ENCODE data around the gene UNC5A. TPM values are rescaled to one million over a fixed set of nuclear protein-coding genes. Genes with fewer than 3 reads are reported as not detected.

The UNC5A gene
- total RNA-seq, 1 experiment from 2014 or later: 0.06 TPM

DNA sequence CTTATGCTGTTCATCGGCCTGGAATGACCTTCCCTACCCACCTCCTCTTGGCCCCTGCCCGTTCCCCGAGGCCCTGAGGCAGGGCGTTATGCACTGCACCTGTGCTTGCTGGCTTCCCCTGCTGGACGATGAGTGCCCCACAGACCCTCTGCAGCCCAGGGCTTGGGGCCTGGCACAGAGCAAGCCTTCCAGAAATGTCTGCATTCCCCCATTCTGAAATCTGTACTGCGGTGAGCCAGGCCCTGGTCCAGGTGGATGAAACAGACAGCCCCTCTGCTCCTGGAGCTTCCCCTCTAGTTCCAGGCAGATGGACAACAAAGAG, 35.0 kb downstream of the UNC5A start:
- no peak for DNase-seq (ENCODE audit: low read depth)

DNA sequence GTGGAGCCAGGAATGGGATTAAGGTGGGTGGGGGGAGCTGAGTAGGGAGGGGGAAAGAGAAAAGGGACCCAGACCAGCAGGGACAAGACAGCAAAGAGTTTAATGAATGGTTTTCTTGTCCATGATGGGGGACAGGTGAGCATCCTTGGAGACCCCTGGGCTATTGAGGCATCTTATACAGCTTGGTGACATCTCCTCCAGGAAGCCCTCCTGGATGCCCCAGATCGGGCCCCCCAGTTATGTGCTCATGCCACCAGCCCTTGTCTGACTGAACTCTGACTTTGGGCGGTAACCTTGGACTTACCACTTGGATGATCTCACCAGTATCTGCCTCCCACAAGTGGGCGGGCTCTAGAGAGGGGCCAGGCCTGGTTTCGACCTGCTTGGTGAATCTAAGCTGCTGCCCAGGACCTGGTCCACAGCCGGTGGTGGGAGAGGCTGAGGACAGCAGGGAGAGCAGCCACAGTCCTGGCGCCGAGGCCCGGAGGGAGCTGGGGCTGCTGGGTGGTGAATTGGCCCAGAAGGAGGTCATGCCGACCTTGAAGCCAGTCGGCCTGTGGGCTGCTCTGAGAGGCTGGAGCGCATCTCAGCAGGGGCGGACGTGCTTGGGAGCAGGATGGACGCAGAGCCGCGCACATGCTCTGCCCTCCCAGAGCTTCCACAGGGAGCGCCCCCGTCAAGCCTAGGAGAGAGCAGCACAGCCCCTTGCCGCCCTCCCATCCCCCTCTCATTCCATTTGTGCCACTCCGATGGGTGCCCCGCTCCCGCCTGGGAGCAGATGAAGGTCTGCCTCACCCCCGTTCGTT, 36.2 kb downstream of the UNC5A start:
- DNase-seq (ENCODE audit: low read depth): peak; percentile 73

DNA sequence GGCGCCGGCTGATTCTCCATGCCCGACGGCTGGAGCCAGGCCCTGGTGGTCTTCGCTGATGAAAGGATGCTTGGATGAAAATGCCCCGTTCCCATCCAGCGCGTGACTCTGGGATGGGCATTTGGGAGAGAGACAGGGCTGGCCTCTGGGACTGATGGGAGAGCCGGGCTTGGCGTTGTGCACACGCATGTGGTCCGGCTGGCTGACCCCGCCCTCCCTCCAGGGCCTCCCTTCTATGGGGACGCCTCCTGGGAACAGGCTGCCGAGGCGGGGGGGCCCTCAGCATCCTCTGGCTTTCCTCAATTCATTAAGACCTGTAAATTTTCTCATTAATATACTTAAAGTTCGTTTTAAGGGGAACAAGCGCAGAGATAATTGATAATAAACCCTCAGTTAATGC, 36.8 kb downstream of the UNC5A start:
- DNase-seq (ENCODE audit: low read depth): no peak

DNA sequence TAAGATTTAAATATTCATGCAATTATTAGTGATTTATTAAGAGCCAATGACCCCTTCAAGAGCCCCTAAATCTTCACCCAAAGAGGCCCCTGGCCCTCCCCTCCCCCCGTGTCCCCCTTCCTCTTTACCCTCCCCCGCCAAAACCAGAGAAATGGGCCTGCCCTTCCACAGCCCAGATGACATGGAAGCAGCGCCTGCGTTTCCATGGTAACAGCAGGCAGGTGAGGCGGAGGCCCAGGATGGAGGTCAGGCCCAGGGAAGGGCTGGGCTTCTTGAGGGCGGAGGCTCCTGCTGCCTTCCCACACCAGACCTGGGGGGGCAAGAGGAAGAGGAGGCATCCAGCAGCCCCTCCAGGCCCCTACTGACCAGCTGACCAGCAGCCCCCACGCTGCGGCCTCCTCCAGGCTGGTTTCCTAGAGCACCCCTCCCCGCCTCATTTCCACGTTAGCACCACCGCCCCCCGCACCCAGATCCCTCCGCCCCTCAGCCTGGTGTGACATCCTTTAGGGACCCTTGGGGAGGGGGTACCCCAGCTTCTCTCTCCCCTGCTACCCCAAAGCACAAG, 37.4 kb downstream of the UNC5A start:
- DNase-seq (ENCODE audit: low read depth): no peak

DNA sequence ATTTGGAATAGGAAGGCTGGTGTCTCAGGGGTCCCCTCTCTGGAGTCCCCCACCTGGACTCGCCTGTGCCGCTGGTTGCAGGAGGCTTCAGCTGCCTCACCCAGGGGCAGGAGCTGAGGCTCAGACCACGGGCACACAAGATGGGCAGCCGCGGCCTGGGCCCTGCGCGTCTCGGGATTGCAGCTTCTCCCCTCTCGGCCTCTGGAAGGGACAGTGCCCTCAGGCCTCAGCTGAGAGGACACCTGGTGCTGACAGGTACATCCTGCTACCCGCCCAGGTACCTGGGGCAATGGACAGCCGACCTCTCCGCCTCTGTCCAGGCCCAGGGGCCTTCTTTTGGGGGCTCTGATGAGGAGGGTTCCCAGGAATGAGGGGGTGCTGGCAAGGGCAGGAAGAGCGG, 38.3 kb downstream of the UNC5A start:
- DNase-seq (ENCODE audit: low read depth): no peak

DNA sequence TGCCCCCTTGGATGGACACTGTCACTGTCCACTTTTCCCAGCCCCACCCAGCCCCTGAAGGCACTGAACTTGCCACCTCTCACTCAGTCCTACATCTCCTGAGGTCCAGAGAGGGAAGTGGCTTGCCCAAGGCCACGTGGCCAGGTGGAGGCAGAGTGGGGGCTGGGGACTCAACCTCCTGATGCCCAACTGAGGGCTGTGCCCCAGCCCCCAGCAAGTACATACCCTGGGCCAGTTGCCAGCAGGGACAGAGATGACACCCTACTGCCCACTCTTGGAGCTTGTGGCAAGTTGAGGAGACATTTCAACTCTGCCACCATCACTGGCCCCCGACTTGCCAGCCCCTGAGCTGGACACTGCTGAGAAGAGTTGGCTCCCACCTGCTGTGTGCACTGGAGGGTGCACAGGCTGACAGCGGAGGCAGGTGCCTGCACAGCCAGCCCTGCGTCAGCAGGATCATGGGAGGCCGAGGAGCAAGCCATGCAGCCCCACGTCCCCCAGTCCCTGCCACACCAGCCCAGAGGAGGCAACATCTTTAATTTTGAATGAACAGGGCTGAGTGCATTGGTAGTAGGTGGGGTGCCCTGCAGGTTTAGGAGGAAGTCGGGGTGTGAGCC, 39.4 kb downstream of the UNC5A start:
- no peak for DNase-seq (ENCODE audit: low read depth)

DNA sequence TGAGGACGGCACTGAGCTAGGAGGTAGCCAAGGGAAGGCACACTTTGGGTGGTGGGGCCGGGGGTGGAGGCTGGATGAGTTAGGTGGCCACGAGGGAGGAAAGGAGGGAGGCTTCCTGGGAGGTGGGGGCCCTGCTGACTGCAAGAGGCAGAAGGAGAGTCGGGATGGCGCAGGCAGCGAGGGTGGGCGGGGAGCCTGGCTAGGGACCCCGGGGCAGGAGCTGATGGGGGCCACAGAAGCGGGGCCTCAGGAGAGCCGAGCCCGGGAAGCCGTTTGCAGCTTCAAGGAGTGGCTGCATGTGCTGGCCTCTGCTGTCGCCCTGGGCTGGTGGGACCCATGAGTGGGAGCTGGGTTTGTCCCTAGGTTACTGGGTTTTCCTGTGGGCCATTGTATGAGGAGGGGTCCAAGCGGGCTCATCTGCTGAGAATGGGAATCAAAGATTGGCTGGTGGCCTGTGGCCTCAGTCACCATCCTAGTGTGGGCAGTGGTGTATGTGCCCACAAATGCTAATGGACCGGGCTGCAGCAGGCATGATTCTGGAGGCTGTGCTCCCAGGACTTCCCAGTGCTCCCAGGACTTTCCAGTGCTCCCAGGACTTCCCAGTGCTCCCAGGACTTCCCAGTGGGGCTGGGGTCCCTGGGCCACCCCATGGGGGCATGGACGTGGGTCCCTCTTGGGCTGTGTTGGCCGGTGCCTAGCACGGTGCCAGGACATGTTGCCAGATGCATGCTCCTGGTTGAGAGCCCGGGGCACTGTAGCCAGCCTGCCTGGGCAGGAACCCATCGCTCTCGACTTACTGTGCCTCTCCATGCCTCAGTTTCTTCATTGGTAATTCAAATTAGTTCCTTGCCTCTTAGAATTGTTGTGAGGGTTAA, 40.2 kb downstream of the UNC5A start:
- no peak for DNase-seq (ENCODE audit: low read depth)

DNA sequence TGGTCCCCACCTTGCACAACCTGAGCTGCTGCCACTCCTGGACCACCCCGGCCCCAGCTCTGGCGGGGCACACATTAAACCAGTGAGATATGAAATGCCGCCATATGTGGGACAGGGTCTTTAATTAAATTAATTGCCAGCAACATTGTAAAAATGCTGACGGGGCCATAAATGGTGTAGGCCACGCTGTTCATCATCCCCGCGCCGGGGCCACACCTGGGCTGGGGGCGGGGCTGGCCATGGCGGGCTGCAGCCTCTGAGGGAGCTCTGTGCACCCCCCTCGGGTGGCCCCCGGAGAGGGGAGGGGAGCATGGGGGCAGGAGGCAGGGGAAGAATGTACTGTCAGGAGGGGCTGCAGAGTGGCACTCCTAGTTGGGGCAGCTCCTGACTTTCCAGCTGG, 41.0 kb downstream of the UNC5A start:
- DNase-seq (ENCODE audit: low read depth): no peak

DNA sequence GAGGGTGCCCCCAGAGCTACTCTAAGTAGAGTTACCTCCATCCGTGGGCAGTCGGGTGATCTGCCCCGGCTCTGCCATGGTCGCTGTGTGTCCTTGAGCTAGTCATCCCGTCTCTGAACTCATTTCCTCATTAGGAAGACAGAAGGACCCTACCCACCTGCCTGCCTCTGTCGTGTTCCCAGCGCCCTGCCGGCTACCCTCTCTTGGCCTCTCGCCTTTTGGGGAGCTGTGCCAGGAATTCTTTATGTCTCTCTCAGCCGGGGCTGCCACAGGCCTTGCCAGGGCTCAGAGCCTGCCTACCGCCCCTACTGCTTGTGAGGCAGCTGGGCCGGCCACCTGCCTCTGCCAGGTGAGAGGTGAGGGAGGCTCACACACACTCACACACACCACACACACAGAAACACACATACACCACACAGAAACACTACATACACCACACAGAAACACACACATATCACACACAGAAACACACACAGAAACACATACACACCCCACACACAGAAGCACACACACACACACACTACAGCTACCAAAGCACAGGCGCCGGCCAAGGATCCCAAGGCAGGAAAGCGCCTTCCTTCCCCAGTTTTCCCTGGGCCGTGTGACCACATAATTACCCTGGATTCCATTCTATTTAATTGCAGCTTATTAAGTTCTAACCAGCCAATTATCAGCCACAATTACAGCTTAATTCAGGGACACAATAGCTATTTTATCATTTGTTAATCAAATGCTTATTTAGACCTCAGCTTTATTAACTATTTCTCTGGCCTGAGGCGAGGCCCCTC, 41.7 kb downstream of the UNC5A start:
- no peak for DNase-seq (ENCODE audit: low read depth)

DNA sequence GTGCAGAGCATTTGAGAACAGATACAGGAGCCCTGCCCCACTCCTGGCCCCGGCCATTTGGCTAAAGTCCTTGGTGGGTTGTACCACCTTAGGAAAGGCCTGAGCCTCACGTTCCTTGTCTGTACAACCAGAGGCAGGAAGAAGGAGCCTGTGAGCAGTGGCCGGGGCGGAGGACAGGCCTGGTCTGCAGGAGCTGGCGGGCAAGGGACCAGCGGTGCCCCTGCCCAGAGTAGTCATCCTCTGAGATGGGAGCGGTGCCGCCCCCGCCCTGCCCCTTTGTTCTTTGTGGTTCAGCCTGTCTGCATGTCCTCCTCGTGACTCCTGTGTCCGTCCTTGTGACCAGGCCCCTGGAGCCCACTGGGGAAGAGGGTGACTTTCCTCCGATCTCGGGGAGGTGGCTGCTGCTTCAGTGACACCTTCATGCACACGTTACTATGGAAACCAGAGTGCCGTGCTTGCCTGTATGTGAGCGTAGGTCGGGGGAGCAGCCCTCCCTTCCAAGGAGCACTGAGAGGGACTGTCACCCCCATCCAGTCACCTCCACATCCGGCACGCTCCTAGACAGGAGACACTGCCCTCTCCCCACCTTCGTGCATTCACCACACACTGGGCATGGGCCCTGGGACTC, 42.9 kb downstream of the UNC5A start:
- DNase-seq (ENCODE audit: low read depth): no peak

DNA sequence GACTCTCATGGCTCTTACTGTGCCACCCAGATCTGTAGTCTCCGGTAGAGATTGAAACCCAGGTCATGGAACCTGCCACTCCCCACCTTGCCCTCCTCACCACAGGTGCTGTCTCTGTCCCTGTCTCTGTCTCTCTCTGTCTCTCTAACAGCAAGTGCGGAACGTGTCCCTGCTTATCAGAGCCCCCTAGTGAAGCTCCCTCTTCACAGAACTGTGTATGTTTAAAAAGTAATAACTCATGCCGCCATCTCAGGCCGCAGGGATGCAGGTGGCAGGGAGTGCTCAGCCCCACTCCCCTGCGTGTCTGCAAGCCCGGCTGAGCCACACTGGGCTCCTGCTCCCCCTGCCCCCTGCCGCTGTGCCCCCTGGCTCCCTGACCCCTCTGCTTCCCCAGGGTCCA, 43.8 kb downstream of the UNC5A start:
- no peak for DNase-seq (ENCODE audit: low read depth)

DNA sequence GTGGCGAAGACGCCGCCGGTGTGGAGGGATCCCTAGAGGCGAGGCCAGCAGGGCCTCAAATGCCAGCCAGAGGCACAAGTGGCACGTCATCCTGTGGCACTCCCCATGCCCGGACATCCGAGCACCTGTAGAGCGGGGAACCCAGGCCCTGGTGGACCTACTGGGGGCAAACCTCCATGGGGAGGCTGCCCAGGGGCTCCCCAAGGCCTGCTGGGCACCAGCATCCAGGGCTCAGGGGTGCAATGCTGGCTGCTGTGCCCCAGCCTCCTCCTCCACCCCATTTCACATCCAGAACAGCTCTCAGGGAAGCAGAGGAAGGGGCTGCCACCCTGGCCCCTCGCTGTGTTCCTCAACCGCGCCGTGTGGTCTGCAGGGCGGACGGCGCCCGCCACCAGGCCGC, 45.2 kb downstream of the UNC5A start:
- DNase-seq (ENCODE audit: low read depth): no peak

DNA sequence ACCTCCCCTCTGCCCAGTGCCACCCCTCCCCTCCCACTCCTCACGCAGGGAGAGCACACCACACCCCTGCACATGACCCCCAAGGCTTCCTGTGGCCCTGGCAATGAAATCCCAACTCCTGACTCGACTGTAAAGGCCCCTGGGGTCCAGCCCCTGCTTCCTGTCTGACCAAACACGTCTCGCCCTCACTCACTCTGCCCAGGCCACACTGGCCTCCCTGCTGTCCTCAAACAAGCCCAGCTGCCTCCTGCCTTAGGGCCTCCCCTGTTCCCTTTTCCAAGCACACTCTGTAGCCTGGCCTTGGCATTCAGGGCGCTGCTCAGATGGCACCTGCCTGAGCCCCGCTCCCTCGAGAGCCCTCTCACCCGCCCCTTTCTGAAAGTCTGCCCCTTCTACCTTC, 46.4 kb downstream of the UNC5A start:
- DNase-seq (ENCODE audit: low read depth): no peak

DNA sequence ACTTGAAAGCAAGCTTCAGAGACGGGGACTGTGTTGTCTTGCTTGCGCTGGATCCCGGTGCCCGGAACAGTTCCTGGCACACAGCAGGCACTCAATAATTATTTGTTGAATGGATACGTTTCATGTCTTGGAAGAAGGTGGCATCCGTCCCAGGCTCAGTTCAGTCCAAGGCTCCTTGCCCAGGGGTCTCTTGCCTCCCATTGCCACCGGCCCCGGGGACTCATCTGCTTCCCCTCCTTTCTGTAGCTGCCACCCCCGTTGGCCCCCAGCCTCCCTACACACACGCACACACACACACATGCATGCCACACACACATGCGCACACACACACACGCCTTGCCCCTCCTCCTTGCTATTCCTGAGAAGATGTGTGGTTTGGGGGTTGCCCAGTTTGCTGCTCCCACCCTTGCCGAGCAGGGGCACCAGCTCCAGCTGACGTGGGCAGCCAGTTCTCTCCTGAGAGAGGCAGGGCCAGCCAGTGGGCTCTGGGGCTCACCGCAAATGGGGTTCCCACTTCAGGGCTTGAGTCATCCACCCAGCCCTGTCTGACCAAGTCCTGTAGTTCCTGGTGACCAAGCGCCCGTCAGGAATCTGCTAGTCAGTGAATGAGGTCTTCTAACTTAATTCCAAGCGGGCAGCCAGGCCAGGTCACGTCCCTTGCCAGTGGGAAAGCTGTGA, 47.0 kb downstream of the UNC5A start:
- DNase-seq (ENCODE audit: low read depth): no peak

DNA sequence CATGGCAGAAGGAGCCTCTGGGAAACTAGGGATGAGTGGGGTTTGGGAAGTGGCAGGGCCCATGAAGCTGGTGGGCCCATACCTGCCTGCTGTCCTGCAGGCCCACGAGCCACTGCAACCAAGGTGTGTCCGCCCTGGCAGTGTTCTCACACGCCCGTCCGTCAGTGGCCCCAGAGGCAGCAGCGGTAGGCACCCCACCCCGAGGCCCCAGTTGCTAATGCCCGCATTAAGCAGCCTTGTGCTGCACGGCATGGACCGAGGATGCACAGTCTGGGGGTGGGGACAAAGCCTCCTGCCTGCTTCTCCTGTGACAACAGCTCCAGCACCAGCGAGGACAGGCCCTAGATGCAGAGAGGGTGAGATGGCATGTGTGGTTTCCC, 47.5 kb downstream of the UNC5A start:
- no peak for DNase-seq (ENCODE audit: low read depth)

DNA sequence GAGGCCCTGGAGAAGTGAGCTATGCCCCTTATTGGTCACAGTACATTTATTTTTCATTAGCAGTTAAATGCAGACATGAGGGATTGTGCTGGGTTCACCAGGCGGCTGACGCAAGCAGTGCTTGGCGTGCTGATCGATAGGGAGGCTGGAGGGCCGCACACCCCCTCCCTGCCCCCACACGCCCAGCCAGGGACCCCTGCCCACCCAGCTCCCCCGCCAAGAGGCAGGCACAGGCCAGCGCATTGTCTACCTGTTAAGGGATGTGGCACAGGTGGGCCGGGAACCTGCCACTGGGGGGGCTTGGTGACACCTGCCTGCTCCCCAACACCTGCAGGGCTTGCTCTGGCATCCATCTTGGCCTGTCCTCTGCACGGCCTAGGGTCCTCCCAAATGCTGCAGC, 49.6 kb downstream of the UNC5A start:
- no peak for DNase-seq (ENCODE audit: low read depth)

DNA sequence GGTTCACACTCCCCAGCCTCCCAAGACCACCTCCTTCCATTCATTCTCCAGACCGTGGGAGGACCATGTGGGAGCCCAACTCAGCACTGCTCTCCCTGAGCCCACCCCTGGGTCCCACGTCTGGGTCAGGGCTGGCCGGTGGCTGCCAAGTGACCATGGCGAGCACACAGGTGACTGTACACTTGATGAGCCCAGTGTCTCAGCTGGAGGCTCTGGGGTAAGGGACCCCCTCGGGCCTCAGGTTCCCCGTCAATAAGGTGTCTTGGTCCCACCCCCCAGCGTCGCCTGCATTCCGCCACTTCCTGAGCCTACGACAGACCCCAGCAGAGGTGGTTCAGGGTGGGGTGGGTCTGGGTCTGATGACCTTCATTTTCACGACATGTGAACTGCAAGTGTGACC, 50.0 kb downstream of the UNC5A start:
- DNase-seq (ENCODE audit: low read depth): no peak

DNA sequence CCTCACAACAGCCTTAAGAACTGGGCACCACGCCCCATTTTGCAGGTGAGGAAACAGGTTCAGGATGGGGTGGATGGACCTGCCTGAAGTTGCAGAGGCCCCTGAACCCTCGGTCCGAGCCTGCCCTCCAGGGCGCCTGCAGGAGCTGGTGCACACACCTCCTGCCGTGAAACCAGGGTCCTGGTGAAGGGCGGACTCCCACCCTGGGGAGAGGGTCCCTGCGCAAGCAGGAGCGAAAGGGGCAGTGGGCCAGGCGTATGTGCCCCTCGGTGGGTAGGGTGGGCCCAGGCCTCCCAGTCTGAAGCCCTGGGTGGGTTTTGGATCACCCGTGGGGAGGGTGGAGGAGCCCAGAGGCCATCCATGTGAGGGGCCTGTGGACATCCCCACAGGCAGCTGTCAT, 50.9 kb downstream of the UNC5A start:
- no peak for DNase-seq (ENCODE audit: low read depth)

DNA sequence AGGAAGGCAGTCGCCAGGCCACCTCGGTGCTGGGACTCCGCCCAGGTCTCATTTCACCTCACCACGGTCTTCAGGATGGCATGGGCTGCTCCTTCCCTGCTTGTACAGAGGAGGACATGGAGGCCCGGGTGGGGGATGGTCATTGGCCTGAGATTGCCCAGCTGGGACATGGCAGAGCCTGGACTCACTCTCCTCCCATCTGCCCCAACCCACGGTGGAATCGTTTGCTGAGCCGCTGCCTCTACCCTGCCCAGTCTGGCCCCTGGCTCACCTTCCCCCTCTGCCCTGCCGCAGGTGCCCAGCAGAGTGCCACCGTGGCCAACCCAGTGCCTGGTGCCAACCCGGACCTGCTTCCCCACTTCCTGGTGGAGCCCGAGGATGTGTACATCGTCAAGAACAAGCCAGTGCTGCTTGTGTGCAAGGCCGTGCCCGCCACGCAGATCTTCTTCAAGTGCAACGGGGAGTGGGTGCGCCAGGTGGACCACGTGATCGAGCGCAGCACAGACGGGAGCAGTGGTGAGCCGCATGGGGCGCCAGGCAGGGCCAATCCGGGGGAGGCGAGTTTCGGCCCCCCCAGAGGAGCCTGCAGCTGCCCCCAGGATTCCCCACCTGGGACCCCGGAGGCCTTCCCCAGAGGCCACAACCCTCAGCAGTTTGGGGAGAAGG, 52.1 kb downstream of the UNC5A start:
- DNase-seq (ENCODE audit: low read depth): no peak
